Testis (tissue), 3 donors: ENCODE data around the gene SCYL2. TPM values are rescaled to one million over a fixed set of nuclear protein-coding genes. Genes with fewer than 3 reads are reported as not detected.

Source experiments
- DNase-seq: peaks from one replicate; pipeline ENCODE4 v3.0.0-alpha.2; 2019
- H3K27ac ChIP-seq, 2 donors: fragments of 200-600 bp; sonication (generic); one replicate each; pipeline ENCODE4 v1.5.1; 2019
- H3K27me3 ChIP-seq: fragments of 200-600 bp; sonication (generic); one replicate; pipeline ENCODE4 v1.5.1; 2019
- H3K36me3 ChIP-seq: fragments of 200-600 bp; sonication (generic); one replicate; pipeline ENCODE4 v1.5.1; 2017; ENCODE audit warnings: low read depth; ENCODE audit errors: missing control alignments
- H3K4me1 ChIP-seq: fragments of 200-600 bp; sonication (generic); one replicate; pipeline ENCODE4 v1.5.1; 2019
- H3K4me3 ChIP-seq, 2 donors: fragments of 200-600 bp; sonication (generic); one replicate each; pipeline ENCODE4 v1.5.1; 2017 to 2019
- H3K9me3 ChIP-seq: fragments of 200-600 bp; sonication (generic); one replicate; pipeline ENCODE4 v1.5.1; 2017
- POLR2A ChIP-seq: fragments of 450-650 bp; IDR thresholded peaks from one replicate; pipeline ENCODE4 v1.6.1; 2017; ENCODE audit warnings: antibody characterized with exemption, mild to moderate bottlenecking, moderate library complexity
- WGBS, 2 donors: methylation state at CpG; one replicate each; pipeline ENCODE4 v1.1.5; 2018; 5-methylcytosine and 5-hydroxymethylcytosine counted together
- intact Hi-C: fragments of 100-400 bp; cut with DNase I; formaldehyde crosslinking; loops from one replicate; pipeline ENCODE4 v1.15.1; 2023; ENCODE audit warnings: low total_unique reads
- polyA plus RNA-seq: library from polyadenylated mRNA; stranded (reverse); fragments of 350-450 nt; fragmentation: Illumina TruSeq; extraction: RNeasy Lipid Tissue Mini Kit (QIAGEN cat#74804); gene quantifications from one replicate; pipeline ENCODE4 v1.2.3, GENCODE V29; 2014; ENCODE audit warnings: low read depth, low replicate concordance; ENCODE audit not compliant: insufficient read depth
- total RNA-seq, 2 donors: library from RNA; depleted of rRNA; stranded (reverse); fragments of >200 nt; gene quantifications; one replicate each; pipeline ENCODE4 v1.2.3, GENCODE V29; 2016
- TF ChIP-seq, protein P1 (sequence below), 3 experiments: fragments of 450-650 bp in 2 of 3; fragments of 200-600 bp in 1 of 3; sonication (generic) in 1 of 3; IDR thresholded peaks; one replicate each; pipeline ENCODE4 v1.5.1; 2016 to 2019; ENCODE audit warnings: antibody characterized with exemption in 3 of 3, mild to moderate bottlenecking in 2 of 3, moderate library complexity in 1 of 3

Gene SCYL2
- total and polyA plus RNA-seq, 3 donors from 2014 or later, result 23.1 to 75.4 (median 49.0) TPM

DNA sequence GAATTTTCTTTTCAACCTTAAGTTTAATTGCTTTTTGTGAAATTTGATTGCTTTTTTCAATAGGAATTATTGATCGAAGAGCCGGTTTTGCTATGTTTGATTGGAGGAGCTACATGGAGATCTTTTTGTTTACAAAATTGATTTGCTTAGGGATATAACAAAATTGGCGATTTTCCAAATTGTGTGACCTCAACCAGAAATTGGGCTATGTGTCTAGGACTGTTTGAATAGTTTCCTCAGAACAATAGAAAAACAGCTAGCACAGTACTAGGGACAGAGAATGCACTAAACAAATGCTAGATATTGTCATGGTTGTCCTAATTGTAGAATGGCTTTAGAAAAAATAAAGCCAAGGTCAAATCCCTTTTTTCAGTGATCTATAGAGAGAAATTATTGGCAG, 92.3 kb downstream of the SCYL2 start:
- Histone ChIP-seq H3K27me3 (no peaks in the 10 kb centered on the region), H3K4me1 (no peaks in the 10 kb centered on the region), H3K36me3 (no peaks in the 10 kb centered on the region), H3K9me3 (no peaks in the 10 kb centered on the region), H3K4me3 (no peak overlapping the region), H3K27ac (no peak overlapping the region)
- no peak for DNase-seq
- 72 to 73% methylated on average over 3 of the region's 3 CpGs for WGBS, 2 donors
- intact Hi-C loops, result no loop called here
- TF ChIP-seq POLR2A, result no peak
- TF ChIP-seq, protein P1, sequence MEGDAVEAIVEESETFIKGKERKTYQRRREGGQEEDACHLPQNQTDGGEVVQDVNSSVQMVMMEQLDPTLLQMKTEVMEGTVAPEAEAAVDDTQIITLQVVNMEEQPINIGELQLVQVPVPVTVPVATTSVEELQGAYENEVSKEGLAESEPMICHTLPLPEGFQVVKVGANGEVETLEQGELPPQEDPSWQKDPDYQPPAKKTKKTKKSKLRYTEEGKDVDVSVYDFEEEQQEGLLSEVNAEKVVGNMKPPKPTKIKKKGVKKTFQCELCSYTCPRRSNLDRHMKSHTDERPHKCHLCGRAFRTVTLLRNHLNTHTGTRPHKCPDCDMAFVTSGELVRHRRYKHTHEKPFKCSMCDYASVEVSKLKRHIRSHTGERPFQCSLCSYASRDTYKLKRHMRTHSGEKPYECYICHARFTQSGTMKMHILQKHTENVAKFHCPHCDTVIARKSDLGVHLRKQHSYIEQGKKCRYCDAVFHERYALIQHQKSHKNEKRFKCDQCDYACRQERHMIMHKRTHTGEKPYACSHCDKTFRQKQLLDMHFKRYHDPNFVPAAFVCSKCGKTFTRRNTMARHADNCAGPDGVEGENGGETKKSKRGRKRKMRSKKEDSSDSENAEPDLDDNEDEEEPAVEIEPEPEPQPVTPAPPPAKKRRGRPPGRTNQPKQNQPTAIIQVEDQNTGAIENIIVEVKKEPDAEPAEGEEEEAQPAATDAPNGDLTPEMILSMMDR (IDR thresholded peaks at IDR 0.05), result no peak

DNA sequence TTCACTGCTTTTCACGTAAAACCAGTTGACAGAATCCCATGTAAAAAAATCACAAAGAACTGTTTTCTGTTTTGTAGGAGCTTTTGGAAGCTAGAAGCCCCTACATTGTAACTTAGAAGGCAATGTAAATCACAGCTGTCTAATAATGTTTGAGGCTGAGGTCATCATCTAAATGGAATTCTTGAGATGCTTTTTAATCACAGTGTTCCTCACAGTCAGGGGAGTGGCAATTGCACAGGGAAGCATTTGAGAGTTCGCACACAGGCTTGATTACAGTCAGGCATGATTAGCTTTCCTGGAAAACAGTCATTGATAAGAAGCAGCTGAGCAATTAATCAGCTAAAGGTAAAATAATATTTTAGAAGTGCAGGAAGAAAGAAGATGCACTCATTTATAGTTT, 92.8 kb downstream of the SCYL2 start:
- H3K27me3 ChIP-seq, result no peaks in the 10 kb centered on the region
- no peak overlapping the region for H3K4me3 ChIP-seq
- H3K36me3 ChIP-seq, result no peaks in the 10 kb centered on the region
- 64 to 70% methylated on average over 2 of the region's 2 CpGs for WGBS, 2 donors
- H3K9me3 ChIP-seq, result no peaks in the 10 kb centered on the region
- H3K27ac ChIP-seq, result no peak overlapping the region
- intact Hi-C loops, result no loop called here
- no peak for TF ChIP-seq POLR2A
- TF ChIP-seq, protein P1 (IDR thresholded peaks at IDR 0.05), result no peak
- no peaks in the 10 kb centered on the region for H3K4me1 ChIP-seq
- DNase-seq, result no peak

DNA sequence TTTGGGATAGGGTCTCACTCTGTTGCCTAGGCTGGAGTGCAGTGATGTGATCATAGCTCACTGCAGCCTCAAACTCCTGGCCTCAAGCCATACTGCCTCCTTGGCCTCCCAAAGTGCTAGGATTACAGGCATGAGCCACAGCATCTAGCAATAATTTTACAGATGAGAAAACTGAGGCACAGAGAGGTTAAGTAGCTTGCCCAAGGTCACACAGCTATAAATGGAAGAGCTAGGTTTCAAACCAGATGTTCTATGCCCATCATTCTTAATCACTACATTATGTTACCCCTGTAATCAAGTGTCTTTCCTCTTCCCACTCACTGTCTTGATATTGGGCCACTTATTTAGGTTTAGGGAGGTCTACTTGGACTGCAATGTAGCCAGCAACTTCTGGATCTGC, 93.5 kb downstream of the SCYL2 start:
- no peak for DNase-seq
- TF ChIP-seq, protein P1 (IDR thresholded peaks at IDR 0.05), result no peak
- TF ChIP-seq POLR2A, result no peak
- no peaks in the 10 kb centered on the region for H3K4me1 ChIP-seq

DNA sequence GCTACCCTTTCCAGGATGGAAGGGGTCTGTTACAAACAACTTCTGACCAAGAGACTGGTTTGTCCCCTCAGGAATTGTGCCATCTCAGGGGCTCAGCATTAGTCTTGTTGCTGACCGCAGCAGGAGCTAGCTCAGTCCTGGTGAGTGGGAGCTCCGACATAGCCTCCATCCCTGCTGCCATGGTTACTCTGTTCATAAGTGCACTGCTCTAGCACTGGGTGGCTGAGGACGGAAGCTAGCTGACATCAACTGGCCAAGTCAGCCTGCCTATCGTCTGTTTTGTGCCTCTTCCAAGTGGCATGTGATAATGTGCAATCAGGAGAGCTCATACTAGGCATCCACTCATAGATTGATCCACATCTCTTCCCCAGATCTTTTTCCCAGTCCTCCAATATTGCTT, 97.3 kb downstream of the SCYL2 start:
- H3K27ac ChIP-seq, result no peak overlapping the region
- no peaks in the 10 kb centered on the region for H3K36me3 ChIP-seq
- DNase-seq, result no peak
- H3K4me1 ChIP-seq, result no peaks in the 10 kb centered on the region
- no peak for TF ChIP-seq POLR2A
- no peaks in the 10 kb centered on the region for H3K9me3 ChIP-seq
- WGBS, 2 donors, result 93 to 96% methylated on average over 4 of the region's 4 CpGs
- H3K4me3 ChIP-seq, result no peak overlapping the region
- intact Hi-C loops, result no loop called here
- no peaks in the 10 kb centered on the region for H3K27me3 ChIP-seq

More for the DNA sequence above, 93.5 kb downstream of the SCYL2 start:
- Histone ChIP-seq H3K27ac (no peak overlapping the region), H3K36me3 (no peaks in the 10 kb centered on the region), H3K9me3 (no peaks in the 10 kb centered on the region), H3K4me3 (no peak overlapping the region), H3K27me3 (no peaks in the 10 kb centered on the region)
- intact Hi-C loops, result no loop called here

DNA sequence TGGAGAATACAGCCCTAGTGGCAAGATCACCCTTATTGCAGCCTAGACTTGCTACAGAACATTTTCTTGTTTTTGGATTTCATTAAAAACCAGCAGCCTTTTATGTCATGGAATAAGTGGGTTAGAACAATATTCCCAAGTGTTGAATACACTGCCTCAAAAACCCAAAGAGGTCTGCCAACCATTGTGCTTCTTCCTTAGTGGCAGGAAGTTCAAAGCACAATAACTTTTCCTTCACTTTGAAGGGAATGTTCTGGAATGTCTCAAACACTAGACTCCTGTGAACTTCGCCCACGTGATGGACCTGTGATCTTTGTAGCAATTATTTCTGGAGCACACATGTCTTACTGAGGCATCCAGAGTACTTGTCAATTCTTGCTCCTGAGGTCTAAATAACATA, 98.4 kb downstream of the SCYL2 start:
- intact Hi-C loops, result no loop called here
- no peak for TF ChIP-seq POLR2A
- TF ChIP-seq, protein P1 (IDR thresholded peaks at IDR 0.05), result no peak
- no peaks in the 10 kb centered on the region for H3K4me1 ChIP-seq
- WGBS, 2 donors, result 79 to 93% methylated on average over 2 of the region's 2 CpGs
- DNase-seq, result no peak
- no peaks in the 10 kb centered on the region for H3K27me3 ChIP-seq
- no peaks in the 10 kb centered on the region for H3K9me3 ChIP-seq
- H3K4me3 ChIP-seq, result no peak overlapping the region
- H3K27ac ChIP-seq, result no peak overlapping the region
- no peaks in the 10 kb centered on the region for H3K36me3 ChIP-seq
